HEK293 (cell line): ENCODE results near the gene CCM2L.

Source experiments
- CTCF ChIA-PET: fragments of 350-600 bp; formaldehyde crosslinking; extraction: SDS; loops from one replicate; lab custom pipeline; 2021; ENCODE audit warnings: antibody characterized with exemption; lab: Yijun Ruan, JAX
- POLR2A ChIA-PET: fragments of 300-600 bp; formaldehyde crosslinking; extraction: SDS; loops from one replicate; lab custom pipeline; 2020; ENCODE audit warnings: antibody characterized with exemption, inconsistent platforms; lab: Yijun Ruan, JAX
- H3K27ac ChIP-seq: fragments of 200-500 bp; sonication (Bioruptor generic); 2 replicates; pipeline ENCODE4 v1.5.1; 2014; ENCODE audit warnings: low read depth, low read length, control low read depth, inconsistent platforms; ENCODE audit errors: extremely low read depth
- H3K36me3 ChIP-seq, 2 experiments: fragments of 200-500 bp in 1 of 2; sonication (Bioruptor generic) in 1 of 2; 1 replicate in 1 of 2; 2 replicates in 1 of 2; pipeline ENCODE4 v1.5.1; 2014 to 2017; ENCODE audit warnings: inconsistent platforms in 2 of 2, low read length in 2 of 2; ENCODE audit not compliant: control insufficient read depth in 2 of 2, insufficient read depth in 1 of 2
- H3K4me1 ChIP-seq: fragments of 200-500 bp; sonication (Bioruptor generic); 2 replicates; pipeline ENCODE4 v1.5.1; 2014; ENCODE audit warnings: mild to moderate bottlenecking, low read length, inconsistent platforms; ENCODE audit not compliant: control insufficient read depth, insufficient read depth
- H3K4me3 ChIP-seq: 2 replicates; pipeline ENCODE4 v1.5.1; 2011; ENCODE audit warnings: low read depth, mild to moderate bottlenecking, control low read depth, low read length, moderate library complexity
- H3K9me3 ChIP-seq: fragments of 200-500 bp; sonication (Bioruptor generic); 2 replicates; pipeline ENCODE4 v1.5.1; 2014; ENCODE audit warnings: low read depth, low read length, inconsistent platforms; ENCODE audit not compliant: control insufficient read depth, insufficient read depth
- IKZF3 ChIP-seq: fragments of 450-650 bp; IDR thresholded peaks from 2 replicates; pipeline ENCODE4 v1.5.0; 2018; ENCODE audit warnings: missing biosample characterization, mild to moderate bottlenecking, missing genetic modification characterization, moderate library complexity
- KLF10 ChIP-seq: fragments of 450-650 bp; IDR thresholded peaks from 2 replicates; pipeline ENCODE4 v1.5.1; 2018; ENCODE audit warnings: missing biosample characterization, mild to moderate bottlenecking, missing genetic modification characterization
- RBAK ChIP-seq: fragments of 450-650 bp; formaldehyde crosslinking; IDR thresholded peaks from 2 replicates; pipeline ENCODE4 v1.5.1; 2016; ENCODE audit warnings: missing biosample characterization, missing genetic modification characterization
- SP2 ChIP-seq: fragments of 450-650 bp; formaldehyde crosslinking; IDR thresholded peaks from 2 replicates; pipeline ENCODE4 v1.5.1; 2016; ENCODE audit warnings: missing biosample characterization, missing genetic modification characterization
- ZBTB17 ChIP-seq: fragments of 450-650 bp; formaldehyde crosslinking; IDR thresholded peaks from 2 replicates; pipeline ENCODE4 v1.5.1; 2016; ENCODE audit warnings: missing biosample characterization, missing genetic modification characterization
- ZIC2 ChIP-seq: fragments of 450-650 bp; formaldehyde crosslinking; IDR thresholded peaks from 2 replicates; pipeline ENCODE4 v1.5.1; 2016; ENCODE audit warnings: missing biosample characterization, missing genetic modification characterization
- ZNF23 ChIP-seq: fragments of 450-650 bp; formaldehyde crosslinking; IDR thresholded peaks from 2 replicates; pipeline ENCODE4 v1.5.1; 2016; ENCODE audit warnings: missing biosample characterization, missing genetic modification characterization, borderline replicate concordance
- ZNF341 ChIP-seq: fragments of 450-650 bp; formaldehyde crosslinking; IDR thresholded peaks from 2 replicates; pipeline ENCODE4; 2016; ENCODE audit warnings: low read depth, missing biosample characterization, missing genetic modification characterization
- ZNF426 ChIP-seq: fragments of 450-650 bp; formaldehyde crosslinking; IDR thresholded peaks from 2 replicates; pipeline ENCODE4 v1.5.1; 2017; ENCODE audit warnings: missing biosample characterization, missing genetic modification characterization, mild to moderate bottlenecking, inconsistent platforms, moderate library complexity
- ZNF600 ChIP-seq: fragments of 450-650 bp; formaldehyde crosslinking; IDR thresholded peaks from 2 replicates; pipeline ENCODE4 v1.5.1; 2016; ENCODE audit warnings: missing biosample characterization, missing genetic modification characterization
- ZNF626 ChIP-seq: fragments of 450-650 bp; sonication (Bioruptor Pico); formaldehyde crosslinking; IDR thresholded peaks from 2 replicates; pipeline ENCODE4 v1.5.1; 2018; ENCODE audit warnings: missing biosample characterization, missing genetic modification characterization, inconsistent platforms
- ZNF629 ChIP-seq: fragments of 450-650 bp; formaldehyde crosslinking; IDR thresholded peaks from 2 replicates; pipeline ENCODE4 v1.5.1; 2017; ENCODE audit warnings: missing biosample characterization, missing genetic modification characterization
- TF ChIP-seq, protein P1 (sequence below): fragments of 450-650 bp; formaldehyde crosslinking; IDR thresholded peaks from 2 replicates; pipeline ENCODE4 v1.5.1; 2016; ENCODE audit warnings: missing biosample characterization, missing genetic modification characterization, low read depth
- TF ChIP-seq, protein P2 (sequence below): fragments of 450-650 bp; formaldehyde crosslinking; IDR thresholded peaks from 2 replicates; pipeline ENCODE4 v1.5.1; 2017; ENCODE audit warnings: missing biosample characterization, missing genetic modification characterization
- TF ChIP-seq, protein P3 (sequence below): fragments of 450-650 bp; formaldehyde crosslinking; IDR thresholded peaks from 2 replicates; pipeline ENCODE4 v1.5.1; 2016; ENCODE audit warnings: missing biosample characterization, missing genetic modification characterization, borderline replicate concordance
- TF ChIP-seq, protein P4 (sequence below): fragments of 450-650 bp; formaldehyde crosslinking; conservative IDR thresholded peaks from 2 replicates; pipeline ENCODE4 v1.5.1; 2016; ENCODE audit warnings: low read depth, missing biosample characterization, missing genetic modification characterization

CCM2L gene

DNA sequence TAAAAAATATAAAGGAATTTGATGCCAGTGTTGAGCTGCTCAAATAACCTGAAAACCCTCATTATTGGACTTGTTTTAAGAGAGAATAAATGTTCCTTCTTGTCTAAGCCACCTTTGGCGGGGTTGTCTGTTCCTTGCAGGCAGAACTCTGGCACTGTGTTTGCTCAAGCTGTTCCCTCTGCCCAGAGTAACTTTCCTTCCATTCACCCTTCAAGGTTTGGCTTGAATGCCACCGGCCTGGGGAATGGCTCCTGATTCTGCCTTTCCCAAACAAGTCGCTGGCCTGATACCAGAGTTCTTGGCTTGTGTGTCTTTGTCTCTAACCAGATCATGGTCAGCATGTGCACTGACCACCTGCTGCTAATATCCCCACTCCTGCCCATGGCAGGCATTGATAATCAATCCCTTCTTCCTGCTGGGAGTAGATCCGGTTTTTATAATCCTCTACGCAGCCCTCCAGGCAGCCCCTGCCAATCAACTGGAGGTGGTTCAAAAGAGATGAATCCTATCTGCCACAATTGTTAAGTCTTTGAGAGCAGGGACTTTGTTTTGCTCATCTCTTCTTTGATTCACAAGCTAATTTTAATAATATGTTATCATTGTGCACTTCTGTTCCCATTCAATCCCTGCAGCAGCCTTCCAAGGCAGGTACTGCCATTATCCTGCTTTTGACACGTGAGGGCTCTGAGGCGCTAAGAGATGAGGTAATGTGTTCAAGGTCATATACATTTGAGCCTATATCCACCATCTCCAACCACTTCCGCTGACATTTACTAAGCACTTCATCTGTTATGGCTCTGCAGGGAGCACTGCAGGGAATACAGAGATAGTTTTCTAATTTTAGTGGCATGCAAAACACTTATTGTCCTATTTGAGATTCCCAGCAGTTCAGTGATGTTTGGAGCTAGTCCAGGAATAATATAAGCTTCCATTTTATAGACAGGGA, 3.1 kb upstream of the CCM2L start:
- H3K27ac ChIP-seq = no peak overlapping the region; the same call in 1 of the 2 replicates

More for the DNA sequence above, 3.1 kb upstream of the CCM2L start:
- ChIA-PET CTCF (interaction anchor here (1.0 to 1.6 kb wide), 5 partner anchors 16 to 444 kb away, joined by 3 to 5 read pairs (median 3); no protein-coding TSS in a partner anchor), POLR2A (no interaction called here)
- peaks cover 8% of the 10 kb centered on the region for H3K4me1 ChIP-seq
- no peaks in the 10 kb centered on the region for H3K36me3 ChIP-seq
- no peak overlapping the region for H3K4me3 ChIP-seq
- TF ChIP-seq SP2 (tag by site-specific recombination) (peak; percentile 9; the same call in 1 of the 2 replicates), KLF10 (tag by site-specific recombination) (0 out of 2 replicates have a peak, but pooled peaks have one; percentile 16), ZNF341 (no peak), IKZF3 (tag by site-specific recombination) (peak; percentile 16; the same call in 1 of the 2 replicates), ZNF626 (no peak), ZNF426 (tag by site-specific recombination) (no peak), ZNF629 (tag by site-specific recombination) (peak; percentile 73; the same call in 1 of the 2 replicates), ZIC2 (peak; percentile 63), ZNF600 (tag by site-specific recombination) (peak; percentile 79), ZNF23 (tag by site-specific recombination) (peak; percentile 82; the same call in 1 of the 2 replicates), RBAK (tag by site-specific recombination) (no peak), ZBTB17 (tag by site-specific recombination) (peak; percentile 80)
- TF ChIP-seq, protein P1, sequence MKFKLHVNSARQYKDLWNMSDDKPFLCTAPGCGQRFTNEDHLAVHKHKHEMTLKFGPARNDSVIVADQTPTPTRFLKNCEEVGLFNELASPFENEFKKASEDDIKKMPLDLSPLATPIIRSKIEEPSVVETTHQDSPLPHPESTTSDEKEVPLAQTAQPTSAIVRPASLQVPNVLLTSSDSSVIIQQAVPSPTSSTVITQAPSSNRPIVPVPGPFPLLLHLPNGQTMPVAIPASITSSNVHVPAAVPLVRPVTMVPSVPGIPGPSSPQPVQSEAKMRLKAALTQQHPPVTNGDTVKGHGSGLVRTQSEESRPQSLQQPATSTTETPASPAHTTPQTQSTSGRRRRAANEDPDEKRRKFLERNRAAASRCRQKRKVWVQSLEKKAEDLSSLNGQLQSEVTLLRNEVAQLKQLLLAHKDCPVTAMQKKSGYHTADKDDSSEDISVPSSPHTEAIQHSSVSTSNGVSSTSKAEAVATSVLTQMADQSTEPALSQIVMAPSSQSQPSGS = peak; percentile 88
- TF ChIP-seq, protein P2, sequence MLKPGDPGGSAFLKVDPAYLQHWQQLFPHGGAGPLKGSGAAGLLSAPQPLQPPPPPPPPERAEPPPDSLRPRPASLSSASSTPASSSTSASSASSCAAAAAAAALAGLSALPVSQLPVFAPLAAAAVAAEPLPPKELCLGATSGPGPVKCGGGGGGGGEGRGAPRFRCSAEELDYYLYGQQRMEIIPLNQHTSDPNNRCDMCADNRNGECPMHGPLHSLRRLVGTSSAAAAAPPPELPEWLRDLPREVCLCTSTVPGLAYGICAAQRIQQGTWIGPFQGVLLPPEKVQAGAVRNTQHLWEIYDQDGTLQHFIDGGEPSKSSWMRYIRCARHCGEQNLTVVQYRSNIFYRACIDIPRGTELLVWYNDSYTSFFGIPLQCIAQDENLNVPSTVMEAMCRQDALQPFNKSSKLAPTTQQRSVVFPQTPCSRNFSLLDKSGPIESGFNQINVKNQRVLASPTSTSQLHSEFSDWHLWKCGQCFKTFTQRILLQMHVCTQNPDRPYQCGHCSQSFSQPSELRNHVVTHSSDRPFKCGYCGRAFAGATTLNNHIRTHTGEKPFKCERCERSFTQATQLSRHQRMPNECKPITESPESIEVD (tag by site-specific recombination) = peak; percentile 51; the same call in 1 of the 2 replicates
- TF ChIP-seq, protein P3, sequence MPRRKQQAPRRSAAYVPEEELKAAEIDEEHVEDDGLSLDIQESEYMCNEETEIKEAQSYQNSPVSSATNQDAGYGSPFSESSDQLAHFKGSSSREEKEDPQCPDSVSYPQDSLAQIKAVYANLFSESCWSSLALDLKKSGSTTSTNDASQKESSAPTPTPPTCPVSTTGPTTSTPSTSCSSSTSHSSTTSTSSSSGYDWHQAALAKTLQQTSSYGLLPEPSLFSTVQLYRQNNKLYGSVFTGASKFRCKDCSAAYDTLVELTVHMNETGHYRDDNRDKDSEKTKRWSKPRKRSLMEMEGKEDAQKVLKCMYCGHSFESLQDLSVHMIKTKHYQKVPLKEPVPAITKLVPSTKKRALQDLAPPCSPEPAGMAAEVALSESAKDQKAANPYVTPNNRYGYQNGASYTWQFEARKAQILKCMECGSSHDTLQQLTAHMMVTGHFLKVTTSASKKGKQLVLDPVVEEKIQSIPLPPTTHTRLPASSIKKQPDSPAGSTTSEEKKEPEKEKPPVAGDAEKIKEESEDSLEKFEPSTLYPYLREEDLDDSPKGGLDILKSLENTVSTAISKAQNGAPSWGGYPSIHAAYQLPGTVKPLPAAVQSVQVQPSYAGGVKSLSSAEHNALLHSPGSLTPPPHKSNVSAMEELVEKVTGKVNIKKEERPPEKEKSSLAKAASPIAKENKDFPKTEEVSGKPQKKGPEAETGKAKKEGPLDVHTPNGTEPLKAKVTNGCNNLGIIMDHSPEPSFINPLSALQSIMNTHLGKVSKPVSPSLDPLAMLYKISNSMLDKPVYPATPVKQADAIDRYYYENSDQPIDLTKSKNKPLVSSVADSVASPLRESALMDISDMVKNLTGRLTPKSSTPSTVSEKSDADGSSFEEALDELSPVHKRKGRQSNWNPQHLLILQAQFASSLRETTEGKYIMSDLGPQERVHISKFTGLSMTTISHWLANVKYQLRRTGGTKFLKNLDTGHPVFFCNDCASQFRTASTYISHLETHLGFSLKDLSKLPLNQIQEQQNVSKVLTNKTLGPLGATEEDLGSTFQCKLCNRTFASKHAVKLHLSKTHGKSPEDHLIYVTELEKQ (tag by site-specific recombination) = 0 out of 2 replicates have a peak, but pooled peaks have one; percentile 15
- TF ChIP-seq, protein P4, sequence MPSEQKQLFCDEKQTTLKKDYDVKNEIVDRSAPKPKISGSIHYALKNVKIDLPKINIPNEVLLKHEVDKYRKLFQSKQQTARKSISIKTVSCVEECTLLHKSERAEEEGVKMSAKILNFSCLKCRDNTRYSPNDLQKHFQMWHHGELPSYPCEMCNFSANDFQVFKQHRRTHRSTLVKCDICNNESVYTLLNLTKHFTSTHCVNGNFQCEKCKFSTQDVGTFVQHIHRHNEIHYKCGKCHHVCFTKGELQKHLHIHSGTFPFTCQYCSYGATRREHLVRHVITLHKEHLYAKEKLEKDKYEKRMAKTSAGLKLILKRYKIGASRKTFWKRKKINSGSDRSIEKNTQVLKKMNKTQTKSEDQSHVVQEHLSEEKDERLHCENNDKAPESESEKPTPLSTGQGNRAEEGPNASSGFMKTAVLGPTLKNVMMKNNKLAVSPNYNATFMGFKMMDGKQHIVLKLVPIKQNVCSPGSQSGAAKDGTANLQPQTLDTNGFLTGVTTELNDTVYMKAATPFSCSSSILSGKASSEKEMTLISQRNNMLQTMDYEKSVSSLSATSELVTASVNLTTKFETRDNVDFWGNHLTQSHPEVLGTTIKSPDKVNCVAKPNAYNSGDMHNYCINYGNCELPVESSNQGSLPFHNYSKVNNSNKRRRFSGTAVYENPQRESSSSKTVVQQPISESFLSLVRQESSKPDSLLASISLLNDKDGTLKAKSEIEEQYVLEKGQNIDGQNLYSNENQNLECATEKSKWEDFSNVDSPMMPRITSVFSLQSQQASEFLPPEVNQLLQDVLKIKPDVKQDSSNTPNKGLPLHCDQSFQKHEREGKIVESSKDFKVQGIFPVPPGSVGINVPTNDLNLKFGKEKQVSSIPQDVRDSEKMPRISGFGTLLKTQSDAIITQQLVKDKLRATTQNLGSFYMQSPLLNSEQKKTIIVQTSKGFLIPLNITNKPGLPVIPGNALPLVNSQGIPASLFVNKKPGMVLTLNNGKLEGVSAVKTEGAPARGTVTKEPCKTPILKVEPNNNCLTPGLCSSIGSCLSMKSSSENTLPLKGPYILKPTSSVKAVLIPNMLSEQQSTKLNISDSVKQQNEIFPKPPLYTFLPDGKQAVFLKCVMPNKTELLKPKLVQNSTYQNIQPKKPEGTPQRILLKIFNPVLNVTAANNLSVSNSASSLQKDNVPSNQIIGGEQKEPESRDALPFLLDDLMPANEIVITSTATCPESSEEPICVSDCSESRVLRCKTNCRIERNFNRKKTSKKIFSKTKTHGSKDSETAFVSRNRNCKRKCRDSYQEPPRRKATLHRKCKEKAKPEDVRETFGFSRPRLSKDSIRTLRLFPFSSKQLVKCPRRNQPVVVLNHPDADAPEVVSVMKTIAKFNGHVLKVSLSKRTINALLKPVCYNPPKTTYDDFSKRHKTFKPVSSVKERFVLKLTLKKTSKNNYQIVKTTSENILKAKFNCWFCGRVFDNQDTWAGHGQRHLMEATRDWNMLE (tag by site-specific recombination) = peak; percentile 48; the same call in 1 of the 2 replicates
- no peaks in the 10 kb centered on the region for H3K9me3 ChIP-seq
